GM12892 (cell line): ENCODE data around the gene PTHLH.

Source experiments
- POLR2AphosphoS5 ChIP-seq: IDR thresholded peaks from 2 replicates; pipeline ENCODE4 v1.6.1; 2011; ENCODE audit warnings: low read depth, low read length, control low read depth
- TAF1 ChIP-seq: IDR thresholded peaks from 2 replicates; pipeline ENCODE4 v1.6.1; 2011; ENCODE audit warnings: low read depth, mild to moderate bottlenecking, control low read depth, low read length, borderline replicate concordance

DNA sequence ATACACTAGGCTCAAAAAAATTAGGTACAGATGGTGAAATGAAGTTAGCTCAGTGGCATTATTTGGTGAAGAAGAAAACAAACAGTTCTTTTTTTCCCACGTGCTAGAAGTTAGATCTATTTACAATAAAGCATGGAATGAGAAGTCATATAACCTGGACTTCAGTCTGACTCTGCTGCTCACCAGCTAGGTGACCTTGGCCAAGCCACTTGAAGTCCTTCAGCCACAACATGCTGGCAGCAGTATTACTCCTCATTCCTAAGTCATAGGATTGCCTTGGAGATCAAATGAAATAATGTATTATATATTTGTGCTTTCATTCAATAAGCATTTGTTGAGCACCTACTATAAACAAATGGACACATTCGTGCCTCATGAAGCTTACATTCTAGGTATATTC, 45.2 kb downstream of the PTHLH start:
- TF ChIP-seq TAF1 = no peak
- TF ChIP-seq POLR2AphosphoS5 = no peak
